SK-N-DZ (cell line): ENCODE measurements around the gene CXXC1.
"Not testable (repeated sequence)": the region's sequence is repeated elsewhere in the genome, so short reads cannot be mapped to it uniquely, and the experiment has no call there.

ENCODE experiments used
- DNase-seq: peaks from one replicate; pipeline ENCODE4 v3.0.0-alpha.2; 2015; ENCODE audit warnings: low spot score

The CXXC1 gene

GRCh38 chr18:50298443-50299284 is 11.2 kb upstream of the CXXC1 start:
- no peak for DNase-seq

GRCh38 chr18:50297621-50298442 is 10.3 kb upstream of the CXXC1 start:
- peak; percentile 43 for DNase-seq

GRCh38 chr18:50293039-50293438 is 5.5 kb upstream of the CXXC1 start:
- DNase-seq = no peak

GRCh38 chr18:50289108-50289443 is 1.6 kb upstream of the CXXC1 start:
- DNase-seq = no peak

GRCh38 chr18:50288348-50289107 is 1.0 kb upstream of the CXXC1 start:
- not testable (repeated sequence) for DNase-seq

GRCh38 chr18:50287028-50287440 is 458 bp downstream of the CXXC1 start:
- DNase-seq = no peak

GRCh38 chr18:50286391-50287027 is 983 bp downstream of the CXXC1 start:
- DNase-seq = no peak

- DNase-seq = no peak
Measured at GRCh38 chr18:50285631-50286321, 1.7 kb downstream of the CXXC1 start.

GRCh38 chr18:50285071-50285470 is 2.4 kb downstream of the CXXC1 start:
- no peak for DNase-seq

- DNase-seq = no peak
Measured at GRCh38 chr18:50284255-50284885, 3.1 kb downstream of the CXXC1 start.

GRCh38 chr18:50283469-50284209 is 3.9 kb downstream of the CXXC1 start:
- no peak for DNase-seq

GRCh38 chr18:50282521-50283335 is 4.8 kb downstream of the CXXC1 start:
- no peak for DNase-seq

- no peak for DNase-seq
Measured at GRCh38 chr18:50281972-50282520, 5.4 kb downstream of the CXXC1 start.

- peak; percentile 96 for DNase-seq
Measured at GRCh38 chr18:50281295-50281971, 6.1 kb downstream of the CXXC1 start, which contains the start of gene MBD1. Gene MBD1, minus strand, starts transcription at chr18:50281523. Its CDS starts 1,531 bp downstream, at chr18:50279992.

- no peak for DNase-seq
Measured at GRCh38 chr18:50280707-50281294, 6.7 kb downstream of the CXXC1 start.

GRCh38 chr18:50279752-50280151 is 7.7 kb downstream of the CXXC1 start:
- no peak for DNase-seq

- DNase-seq = no peak
Measured at GRCh38 chr18:50277942-50278341, 9.6 kb downstream of the CXXC1 start.
